HG03439 (cell line): ENCODE data around the gene BACH2.
A peak's percentile ranks its signal among the peaks of the same experiment; 100 is the strongest.

Source experiments
- ATAC-seq: cut with Tn5 transposase; IDR thresholded peaks from one replicate; pipeline ENCODE4 v1.9.1; 2021; ENCODE audit warnings: mild to moderate bottlenecking, moderate library complexity; ENCODE audit not compliant: unreplicated experiment

BACH2 gene

GRCh38 chr6:89952686-89953085 lies 344.0 kb downstream of the BACH2 start:
- no peak for ATAC-seq

DNA sequence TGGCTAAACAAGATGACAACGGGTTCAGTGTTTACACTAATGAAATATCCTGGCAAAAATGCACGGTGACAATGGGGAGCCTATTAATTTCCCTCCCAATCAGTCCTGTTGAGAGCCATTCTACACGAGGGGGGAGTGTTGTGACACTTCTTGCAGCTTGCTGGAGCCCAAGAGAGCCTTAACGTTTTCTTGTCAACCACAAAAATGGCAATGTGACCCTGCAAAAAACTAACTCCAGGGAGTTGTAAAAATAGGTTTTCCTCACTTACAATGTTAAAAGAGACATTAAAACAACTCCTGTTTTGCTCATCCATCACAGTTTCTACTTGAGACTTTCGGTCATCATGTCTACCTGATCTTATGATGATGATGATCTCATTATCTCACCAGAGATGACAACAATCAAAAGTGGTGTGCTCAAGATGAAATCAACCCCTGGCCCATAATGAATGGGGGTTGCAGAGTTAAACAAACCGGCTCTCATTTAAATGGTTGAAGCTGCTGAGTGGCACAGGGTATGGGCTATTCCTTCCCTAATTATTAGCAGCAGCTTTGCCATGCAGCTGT lies 344.5 kb downstream of the BACH2 start:
- no peak for ATAC-seq

DNA sequence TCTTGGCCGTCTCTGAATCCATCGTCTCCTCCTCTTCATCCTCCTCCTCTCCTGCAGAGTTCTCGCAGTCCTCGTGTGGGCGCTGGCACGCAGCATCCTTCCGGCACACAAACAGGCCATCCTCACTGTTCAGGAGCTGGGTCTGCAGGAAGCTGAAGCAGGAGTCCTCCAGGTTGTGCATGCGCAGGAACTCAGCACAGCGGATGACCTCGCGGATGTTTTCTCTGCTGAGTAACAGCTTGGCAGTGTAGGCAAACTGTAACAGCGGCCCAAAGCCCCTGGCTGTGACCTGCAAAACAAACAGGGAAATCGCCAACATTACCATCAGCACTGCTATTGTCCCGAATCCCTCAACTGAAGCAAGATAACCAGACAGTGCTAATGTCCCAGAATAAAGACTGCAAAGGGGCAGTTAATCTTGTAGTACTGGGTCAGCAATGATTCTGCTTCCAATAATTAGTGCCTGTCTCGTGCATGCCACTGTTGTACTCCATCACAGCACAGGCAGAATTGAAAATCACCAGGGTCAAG lies 345.0 kb downstream of the BACH2 start:
- ATAC-seq: no peak

DNA sequence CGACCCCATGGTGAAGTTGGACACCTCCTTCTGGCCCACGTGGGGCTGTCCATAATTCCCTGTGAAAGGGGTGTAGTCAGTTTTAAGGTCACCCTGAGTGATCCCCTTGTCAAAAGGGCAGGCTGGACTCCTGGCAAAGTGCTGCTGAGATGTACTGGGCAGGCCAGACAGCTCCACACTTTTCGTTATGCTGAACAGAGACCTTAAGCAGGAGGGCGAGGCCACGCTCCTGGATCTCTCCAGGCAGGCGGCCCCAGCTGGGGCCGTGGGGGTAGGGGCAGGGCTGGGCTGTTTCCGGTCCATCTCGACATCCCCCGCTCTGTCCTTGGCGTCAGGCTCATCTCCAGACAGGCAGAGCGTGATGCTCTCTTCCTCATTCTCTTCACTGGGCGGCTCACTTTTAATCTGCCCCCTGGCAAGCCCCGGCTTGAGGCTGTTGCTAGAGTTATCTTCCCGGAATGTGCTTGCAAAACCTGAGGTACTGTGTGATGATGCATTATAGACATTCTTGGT lies 345.7 kb downstream of the BACH2 start:
- ATAC-seq: no peak

GRCh38 chr6:89950446-89950845 lies 346.2 kb downstream of the BACH2 start:
- no peak for ATAC-seq

DNA sequence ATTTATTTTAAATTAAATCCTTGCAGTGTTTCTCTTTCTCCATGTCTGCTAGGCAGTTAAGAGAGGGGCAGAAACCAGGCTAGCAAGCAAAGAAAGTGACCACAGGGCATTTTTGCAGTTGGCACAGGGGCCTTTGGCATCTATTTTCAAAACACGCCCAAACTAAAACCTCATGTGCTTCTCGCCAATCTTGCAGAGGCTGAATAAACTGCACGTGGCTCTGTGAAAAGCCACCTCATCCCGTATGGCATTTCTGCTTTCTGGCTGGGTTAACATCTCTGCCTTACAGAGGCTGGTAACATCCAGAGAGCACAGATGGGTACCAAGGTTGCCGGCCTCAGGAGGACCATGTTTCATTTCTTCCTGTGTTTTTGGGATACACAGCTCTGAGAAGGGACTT lies 347.8 kb downstream of the BACH2 start:
- no peak for ATAC-seq

GRCh38 chr6:89944826-89945407 lies 351.7 kb downstream of the BACH2 start:
- no peak for ATAC-seq

GRCh38 chr6:89944181-89944755 lies 352.4 kb downstream of the BACH2 start:
- no peak for ATAC-seq

DNA sequence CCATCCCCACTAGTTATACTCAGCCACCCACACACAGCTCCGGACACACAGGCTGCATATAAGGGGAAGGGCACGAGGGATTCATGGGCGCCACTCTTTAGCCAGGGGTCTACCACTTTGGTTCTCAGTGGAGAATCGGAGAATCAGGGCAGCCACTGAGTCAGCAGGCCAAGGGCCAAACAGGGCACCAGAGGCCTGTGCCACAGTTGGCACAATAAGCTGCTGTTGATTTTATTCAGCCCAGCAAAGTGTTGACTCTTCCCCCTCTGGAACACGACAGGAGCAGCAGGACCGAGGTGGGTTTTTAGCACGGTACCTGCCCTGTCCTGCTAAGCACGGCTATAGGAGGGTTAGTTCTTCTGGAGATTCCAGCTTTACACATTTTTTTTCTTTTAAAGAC lies 354.0 kb downstream of the BACH2 start:
- no peak for ATAC-seq

DNA sequence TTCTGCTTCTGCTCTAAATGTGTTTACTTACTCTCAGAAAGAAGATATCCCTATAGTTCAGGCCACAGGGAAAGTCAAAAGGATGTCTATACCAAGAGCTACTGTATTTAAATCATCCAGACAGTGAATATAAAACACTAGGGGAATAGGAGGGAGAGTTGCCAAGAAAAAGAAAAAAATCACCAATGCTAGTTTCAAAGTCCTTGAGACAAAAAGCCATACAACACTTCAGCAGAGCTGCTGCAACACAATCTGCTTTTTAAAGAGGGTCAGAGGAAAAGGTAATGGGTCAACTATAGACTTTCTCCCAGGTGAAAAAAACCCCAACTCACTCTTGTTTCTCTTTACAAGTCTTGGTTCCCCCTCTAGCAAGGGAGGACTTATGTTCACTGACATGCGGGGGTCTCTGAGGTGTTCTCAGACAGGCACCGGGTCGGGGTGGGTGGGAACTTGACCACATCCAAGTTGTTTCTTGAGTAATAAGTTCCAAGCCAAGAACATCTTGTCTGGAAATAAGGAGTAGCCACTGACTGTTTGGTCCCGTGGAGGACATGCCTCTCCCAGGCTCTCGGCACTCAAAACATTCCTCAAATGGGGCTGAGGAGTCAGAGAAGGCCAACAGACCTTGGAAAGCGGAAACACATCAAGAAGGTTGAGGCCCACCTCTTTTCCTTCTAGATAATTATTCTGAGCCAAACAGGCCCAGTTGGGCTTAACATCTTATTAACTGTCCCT lies 354.7 kb downstream of the BACH2 start:
- no peak for ATAC-seq

GRCh38 chr6:89941031-89941762 lies 355.4 kb downstream of the BACH2 start:
- no peak for ATAC-seq

DNA sequence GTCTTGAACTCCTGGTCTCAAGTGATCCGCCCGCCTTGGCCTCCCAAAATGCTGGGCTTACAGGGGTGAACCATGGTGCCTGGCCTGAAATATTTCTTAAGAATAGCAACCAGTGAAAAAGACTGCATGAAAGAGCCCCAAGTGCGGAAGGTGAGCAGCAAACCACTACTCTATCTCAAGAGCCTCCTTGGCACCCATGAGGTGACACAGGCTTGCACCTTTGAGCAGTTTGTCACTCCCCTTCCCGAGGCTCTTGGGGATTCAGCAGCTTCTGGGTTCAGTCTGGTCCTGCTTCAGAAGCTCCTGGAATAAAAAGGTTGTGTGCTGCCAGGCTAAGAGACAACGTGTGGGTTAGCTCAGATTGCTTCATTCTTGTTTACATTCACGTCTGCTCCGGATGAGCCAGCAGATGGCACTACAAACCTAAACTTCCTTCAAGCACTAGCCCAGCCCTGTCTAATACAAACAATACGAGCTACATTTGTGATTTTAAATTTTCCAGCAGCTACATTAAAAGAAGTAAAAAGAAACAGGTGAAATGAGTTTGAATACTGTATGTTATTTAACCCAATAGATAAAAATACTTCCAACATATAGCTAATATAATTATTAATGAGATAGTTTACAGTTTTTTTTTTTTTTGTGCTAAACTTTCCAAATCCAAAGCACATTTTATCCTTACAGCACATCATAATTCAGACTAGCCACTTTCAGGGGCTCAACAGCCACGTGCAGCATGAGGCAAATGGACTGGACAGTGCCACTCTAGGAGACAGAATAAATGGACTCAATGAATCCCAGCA lies 356.2 kb downstream of the BACH2 start:
- ATAC-seq: peak; percentile 61

GRCh38 chr6:89939144-89939543 lies 357.5 kb downstream of the BACH2 start:
- ATAC-seq: no peak

DNA sequence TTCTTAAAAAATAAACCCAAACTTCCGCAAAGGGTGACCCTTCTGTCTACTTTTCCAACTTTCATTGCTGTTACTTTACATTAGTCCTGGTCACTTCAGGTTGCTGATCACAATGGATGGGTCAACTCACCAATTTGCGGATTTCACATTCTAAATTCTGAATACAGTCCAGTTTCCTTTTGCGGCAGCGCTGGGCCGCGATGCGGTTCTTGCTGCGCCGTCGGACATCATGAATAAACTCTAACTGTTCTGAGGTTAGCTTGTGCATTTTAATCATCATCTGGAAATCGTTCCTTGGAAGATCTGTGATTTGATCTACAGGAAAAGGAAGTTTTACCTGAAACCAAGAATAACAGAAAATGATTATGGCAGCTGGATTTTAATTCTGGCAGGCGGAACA lies 358.6 kb downstream of the BACH2 start:
- no peak for ATAC-seq

DNA sequence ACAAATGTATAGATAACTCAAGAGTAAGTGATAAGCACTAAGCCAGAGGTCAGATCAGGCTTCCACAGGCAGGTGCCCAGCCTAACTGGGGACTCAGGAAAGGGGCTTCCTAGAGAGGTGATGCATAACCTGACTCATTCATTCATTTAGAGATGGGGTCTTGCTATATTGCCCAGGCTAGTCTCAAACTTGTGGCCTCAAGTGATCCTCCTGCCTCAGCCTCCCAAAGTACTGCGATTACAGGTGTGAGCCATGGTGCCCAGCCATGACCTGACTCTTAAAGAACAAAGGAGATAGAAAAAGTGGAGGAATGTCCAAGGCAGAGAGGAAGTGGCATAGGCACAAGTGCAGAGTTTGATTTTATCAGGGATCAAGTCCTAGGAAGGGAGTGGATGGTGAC lies 360.5 kb downstream of the BACH2 start:
- no peak for ATAC-seq

DNA sequence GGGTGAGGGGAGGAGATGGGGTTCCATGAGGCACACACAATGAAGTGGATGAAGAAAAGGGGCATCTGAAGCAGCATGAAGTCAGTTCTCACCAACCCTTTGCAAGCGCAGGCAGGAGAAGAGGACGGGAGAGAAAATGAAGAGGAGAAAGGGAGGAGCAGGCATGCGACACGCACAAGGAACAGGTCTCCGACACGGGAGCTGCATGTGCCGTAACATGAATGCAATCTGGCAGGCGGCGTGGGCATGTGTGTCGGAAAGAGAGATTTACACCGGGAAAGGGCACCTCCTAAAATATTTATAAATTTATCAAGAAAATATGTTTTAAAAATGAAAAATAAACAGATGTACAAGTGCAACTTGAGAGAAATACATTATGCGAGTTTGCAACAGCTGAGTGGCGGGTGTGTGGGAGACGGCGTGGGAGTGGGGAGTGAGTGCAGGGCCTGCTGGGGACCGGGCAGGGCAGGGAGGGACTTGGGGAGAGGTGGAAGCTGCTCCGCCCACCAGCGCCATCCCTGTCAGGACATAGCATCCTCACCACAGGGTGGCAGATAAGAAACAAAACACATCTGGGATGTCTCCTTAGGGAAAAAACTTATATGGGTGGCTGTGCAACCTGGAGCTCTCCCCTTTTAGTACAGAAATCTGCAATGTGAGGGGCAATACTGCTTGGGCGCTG lies 361.8 kb downstream of the BACH2 start:
- ATAC-seq: no peak

DNA sequence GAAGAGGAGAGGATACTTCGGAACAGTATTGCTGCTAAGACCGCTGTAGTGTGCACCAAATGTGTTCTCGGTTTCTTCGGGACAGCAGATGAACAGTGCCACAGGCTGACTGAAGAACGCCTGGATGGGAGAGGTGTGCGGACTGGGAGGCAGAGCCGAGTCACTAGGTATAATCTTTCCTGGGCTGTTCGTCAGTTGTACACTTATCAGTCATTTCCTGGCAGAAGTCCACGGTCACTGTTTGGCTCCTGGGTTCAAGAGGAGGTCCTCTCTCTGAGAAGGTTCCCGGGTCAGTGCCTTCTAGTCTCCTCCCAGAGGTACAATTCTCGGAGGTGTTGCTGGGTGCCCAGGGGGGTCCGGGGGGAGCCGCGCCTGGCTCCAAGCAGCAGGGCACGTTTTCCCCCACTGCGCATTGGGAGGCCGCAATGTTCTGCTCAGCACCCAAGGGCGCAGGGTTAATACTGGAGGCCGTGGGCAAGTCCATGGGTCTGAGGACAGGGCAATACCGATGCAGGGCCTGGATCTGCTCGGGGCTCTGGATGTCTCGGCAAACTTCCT lies 364.3 kb downstream of the BACH2 start:
- no peak for ATAC-seq

DNA sequence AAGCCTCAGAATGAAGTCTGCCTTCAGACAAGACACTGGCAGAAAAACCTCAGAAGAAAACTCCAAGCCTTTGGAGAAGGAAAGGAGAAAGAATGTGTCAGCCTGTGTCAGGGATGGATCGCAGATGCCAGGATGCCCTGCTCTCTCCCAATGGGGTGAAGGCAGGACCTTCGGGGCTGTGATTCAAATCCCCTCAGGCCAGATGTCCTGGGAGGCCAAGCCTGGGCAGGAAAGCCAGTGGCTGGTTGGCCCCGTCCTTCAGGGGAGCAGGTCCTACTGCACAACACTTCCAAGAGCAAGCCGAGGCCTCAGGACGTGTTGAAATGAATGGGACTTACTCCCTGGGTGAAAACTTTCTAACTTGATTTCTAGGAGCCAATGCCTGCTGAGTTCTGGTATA lies 365.9 kb downstream of the BACH2 start:
- ATAC-seq: no peak

GRCh38 chr6:89928604-89929003 lies 368.0 kb downstream of the BACH2 start:
- no peak for ATAC-seq
